Vagina (tissue), 2 donors: ENCODE measurements around the gene SNPH.

Experiments used
- POLR2A ChIP-seq, 2 donors: fragments of 450-650 bp; IDR thresholded peaks; one replicate each; pipeline ENCODE4 v1.6.1; 2017; ENCODE audit warnings: antibody characterized with exemption in 2 of 2, mild to moderate bottlenecking in 2 of 2, moderate library complexity in 2 of 2
- TF ChIP-seq, protein P1 (sequence below), 3 experiments: fragments of 450-650 bp in 2 of 3; fragments of 200-600 bp in 1 of 3; sonication (generic) in 1 of 3; IDR thresholded peaks; one replicate each; pipeline ENCODE4 v1.5.1; 2017 to 2019; ENCODE audit warnings: antibody characterized with exemption in 3 of 3, mild to moderate bottlenecking in 2 of 3, moderate library complexity in 2 of 3

DNA sequence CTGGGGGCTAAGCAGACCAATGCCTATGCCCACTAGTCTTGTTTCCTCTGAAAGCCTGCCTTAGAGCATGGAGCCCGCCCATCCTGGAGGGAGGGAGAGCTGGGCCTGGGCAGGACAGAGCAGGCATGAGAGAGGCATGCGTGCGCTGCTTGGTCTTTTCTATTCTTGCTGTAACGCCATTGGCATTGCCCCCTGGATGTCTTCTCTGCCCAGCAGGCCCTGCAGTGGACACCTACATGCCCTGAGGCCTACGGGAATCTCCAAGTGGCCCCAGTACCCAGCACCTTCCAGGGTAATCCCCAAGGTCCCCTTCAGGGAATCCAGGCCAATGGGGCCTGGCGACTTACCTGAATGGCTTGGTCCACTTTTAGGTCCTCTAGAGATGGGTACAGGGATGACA, 53.9 kb downstream of the SNPH start:
- TF ChIP-seq, protein P1, sequence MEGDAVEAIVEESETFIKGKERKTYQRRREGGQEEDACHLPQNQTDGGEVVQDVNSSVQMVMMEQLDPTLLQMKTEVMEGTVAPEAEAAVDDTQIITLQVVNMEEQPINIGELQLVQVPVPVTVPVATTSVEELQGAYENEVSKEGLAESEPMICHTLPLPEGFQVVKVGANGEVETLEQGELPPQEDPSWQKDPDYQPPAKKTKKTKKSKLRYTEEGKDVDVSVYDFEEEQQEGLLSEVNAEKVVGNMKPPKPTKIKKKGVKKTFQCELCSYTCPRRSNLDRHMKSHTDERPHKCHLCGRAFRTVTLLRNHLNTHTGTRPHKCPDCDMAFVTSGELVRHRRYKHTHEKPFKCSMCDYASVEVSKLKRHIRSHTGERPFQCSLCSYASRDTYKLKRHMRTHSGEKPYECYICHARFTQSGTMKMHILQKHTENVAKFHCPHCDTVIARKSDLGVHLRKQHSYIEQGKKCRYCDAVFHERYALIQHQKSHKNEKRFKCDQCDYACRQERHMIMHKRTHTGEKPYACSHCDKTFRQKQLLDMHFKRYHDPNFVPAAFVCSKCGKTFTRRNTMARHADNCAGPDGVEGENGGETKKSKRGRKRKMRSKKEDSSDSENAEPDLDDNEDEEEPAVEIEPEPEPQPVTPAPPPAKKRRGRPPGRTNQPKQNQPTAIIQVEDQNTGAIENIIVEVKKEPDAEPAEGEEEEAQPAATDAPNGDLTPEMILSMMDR (IDR thresholded peaks at IDR 0.05) = no peak
- no peak for TF ChIP-seq POLR2A (IDR thresholded peaks at IDR 0.05)
